ENCODE measurements around the gene NOP9. TPM values are rescaled to one million over a fixed set of nuclear protein-coding genes. Genes with fewer than 3 reads are reported as not detected.

The NOP9 gene
- total and polyA plus RNA-seq, 2 experiments from 2014 or later = 2.7 to 15.7 TPM

GRCh38 chr14:24312736-24313507, 13.3 kb downstream of the NOP9 start:
- no peak for TF ChIP-seq CTCF (IDR thresholded peaks at IDR 0.05; ENCODE audit: low read depth, low read length)
- Histone ChIP-seq H3K9me3 (ENCODE audit: low read depth) (no peaks in the 10 kb centered on the region), H3K4me1 (ENCODE audit: low read depth) (no peaks in the 10 kb centered on the region), H3K27ac (no peak overlapping the region), H3K36me3 (no peaks in the 10 kb centered on the region), H3K27me3 (no peaks in the 10 kb centered on the region), H3K4me3 (no peak overlapping the region)
- DNase-seq (ENCODE audit: low read depth in 1 of 2, low spot score in 1 of 2) = peak in 1 of 2 donors; percentile 49

GRCh38 chr14:24313913-24314312, 14.3 kb downstream of the NOP9 start:
- H3K27ac ChIP-seq = no peak overlapping the region
- no peak overlapping the region for H3K4me3 ChIP-seq
- no peak for TF ChIP-seq CTCF (IDR thresholded peaks at IDR 0.05; ENCODE audit: low read depth, low read length)
- H3K4me1 ChIP-seq (ENCODE audit: low read depth) = no peaks in the 10 kb centered on the region
- no peak for DNase-seq (ENCODE audit: low read depth in 1 of 2, low spot score in 1 of 2)
- H3K36me3 ChIP-seq = no peaks in the 10 kb centered on the region
- H3K27me3 ChIP-seq = no peaks in the 10 kb centered on the region
- no peaks in the 10 kb centered on the region for H3K9me3 ChIP-seq (ENCODE audit: low read depth)

GRCh38 chr14:24314377-24315193, 14.9 kb downstream of the NOP9 start:
- TF ChIP-seq CTCF (IDR thresholded peaks at IDR 0.05; ENCODE audit: low read depth, low read length) = no peak
- Histone ChIP-seq H3K4me3 (no peak overlapping the region), H3K27ac (no peak overlapping the region), H3K36me3 (no peaks in the 10 kb centered on the region), H3K27me3 (no peaks in the 10 kb centered on the region), H3K9me3 (ENCODE audit: low read depth) (no peaks in the 10 kb centered on the region), H3K4me1 (ENCODE audit: low read depth) (no peaks in the 10 kb centered on the region)
- no peak for DNase-seq (ENCODE audit: low read depth in 1 of 2, low spot score in 1 of 2)

GRCh38 chr14:24315243-24315806, 15.7 kb downstream of the NOP9 start:
- no peaks in the 10 kb centered on the region for H3K4me1 ChIP-seq (ENCODE audit: low read depth)
- TF ChIP-seq CTCF (IDR thresholded peaks at IDR 0.05; ENCODE audit: low read depth, low read length) = no peak
- H3K27ac ChIP-seq = no peak overlapping the region
- no peaks in the 10 kb centered on the region for H3K36me3 ChIP-seq
- DNase-seq (ENCODE audit: low read depth in 1 of 2, low spot score in 1 of 2) = no peak
- H3K4me3 ChIP-seq = no peak overlapping the region
- H3K27me3 ChIP-seq = no peaks in the 10 kb centered on the region
- H3K9me3 ChIP-seq (ENCODE audit: low read depth) = no peaks in the 10 kb centered on the region

- Histone ChIP-seq H3K27ac (no peak overlapping the region), H3K9me3 (ENCODE audit: low read depth) (no peaks in the 10 kb centered on the region), H3K27me3 (no peaks in the 10 kb centered on the region), H3K36me3 (no peaks in the 10 kb centered on the region), H3K4me3 (no peak overlapping the region), H3K4me1 (ENCODE audit: low read depth) (no peaks in the 10 kb centered on the region)
- peak in 1 of 2 donors; percentile 54 for DNase-seq (ENCODE audit: low read depth in 1 of 2, low spot score in 1 of 2)
- peak; percentile 13 for TF ChIP-seq CTCF (IDR thresholded peaks at IDR 0.05; ENCODE audit: low read depth, low read length)
Measured at GRCh38 chr14:24315807-24316596, 16.4 kb downstream of the NOP9 start.

Measured in cardiac muscle cell (in vitro differentiated cells and primary cell).